ENCODE measurements around the gene ARHGEF4.

DNA sequence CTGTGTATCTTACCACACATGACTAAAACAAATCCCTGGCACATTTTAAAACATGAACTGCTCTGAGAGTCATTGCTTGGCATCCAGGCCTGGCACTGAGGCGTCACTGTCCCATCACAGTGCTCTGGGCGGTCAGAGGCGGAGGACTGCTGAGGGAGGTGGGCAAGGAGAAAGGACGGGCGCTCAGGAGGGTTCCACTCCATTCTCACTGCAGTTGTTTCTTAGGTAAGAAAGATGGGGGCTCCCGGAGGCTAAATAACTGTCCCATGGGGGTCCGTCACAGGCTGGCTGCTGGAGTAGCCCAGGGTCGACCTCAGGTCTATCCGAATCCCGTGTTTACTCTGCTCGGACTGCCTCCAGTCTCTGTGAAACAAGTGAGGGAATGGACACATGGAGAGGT, 139.0 kb downstream of the ARHGEF4 start:
- TF ChIP-seq EP300 (IDR thresholded peaks at IDR 0.05) = no peak
- no peak for TF ChIP-seq POLR2A (IDR thresholded peaks at IDR 0.05)

Measured in sigmoid colon (tissue), 4 donors.